Measurements from ENCODE around the gene GTF2F2.

Gene GTF2F2

GRCh38 chr13:45219123-45219891 is 99.0 kb downstream of the GTF2F2 start:
- no peak for DNase-seq (ENCODE audit: extremely low read depth, low read depth)

GRCh38 chr13:45219938-45220375 is 99.6 kb downstream of the GTF2F2 start:
- TF ChIP-seq CTCF (IDR thresholded peaks at IDR 0.05; ENCODE audit: low read depth, low read length), result no peak
- DNase-seq (ENCODE audit: extremely low read depth, low read depth), result no peak

More at GRCh38 chr13:45219123-45219891, 99.0 kb downstream of the GTF2F2 start:
- no peak for TF ChIP-seq CTCF (IDR thresholded peaks at IDR 0.05; ENCODE audit: low read depth, low read length)

- DNase-seq (ENCODE audit: extremely low read depth, low read depth), result no peak
- no peak for TF ChIP-seq CTCF (IDR thresholded peaks at IDR 0.05; ENCODE audit: low read depth, low read length)
Measured at GRCh38 chr13:45220403-45220802, 100.1 kb downstream of the GTF2F2 start.

- no peak for DNase-seq (ENCODE audit: extremely low read depth, low read depth)
- no peak for TF ChIP-seq CTCF (IDR thresholded peaks at IDR 0.05; ENCODE audit: low read depth, low read length)
Measured at GRCh38 chr13:45222516-45222915, 102.2 kb downstream of the GTF2F2 start.

- TF ChIP-seq CTCF (IDR thresholded peaks at IDR 0.05; ENCODE audit: low read depth, low read length), result no peak
- no peak for DNase-seq (ENCODE audit: extremely low read depth, low read depth)
Measured at GRCh38 chr13:45222919-45223318, 102.6 kb downstream of the GTF2F2 start.

GRCh38 chr13:45224176-45224575 is 103.9 kb downstream of the GTF2F2 start:
- no peak for TF ChIP-seq CTCF (IDR thresholded peaks at IDR 0.05; ENCODE audit: low read depth, low read length)
- DNase-seq (ENCODE audit: extremely low read depth, low read depth), result no peak

DNA sequence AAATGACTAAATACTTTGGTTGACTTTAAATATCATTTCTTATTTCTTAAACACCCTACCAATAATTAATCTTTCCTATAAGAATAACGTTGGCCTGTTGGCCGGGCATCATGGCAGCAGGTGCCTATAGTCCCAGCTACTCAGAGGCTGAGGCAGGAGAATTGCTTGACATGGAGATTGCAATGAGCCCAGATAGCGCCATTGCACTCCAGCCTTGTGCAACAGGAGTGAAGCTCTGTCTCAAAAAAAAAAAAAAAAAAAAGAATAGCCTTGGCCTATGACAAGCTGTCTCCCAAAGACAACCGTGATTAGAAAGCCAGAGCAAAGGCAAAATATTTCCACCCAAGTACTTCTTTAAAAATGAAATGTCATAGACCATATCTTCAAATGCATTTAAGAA is 105.1 kb downstream of the GTF2F2 start:
- DNase-seq (ENCODE audit: extremely low read depth, low read depth), result no peak
- no peak for TF ChIP-seq CTCF (IDR thresholded peaks at IDR 0.05; ENCODE audit: low read depth, low read length)
